Stomach (tissue), 9 donors: Measurements from ENCODE around the gene NFATC2. TPM values are rescaled to one million over a fixed set of nuclear protein-coding genes. Genes with fewer than 3 reads are reported as not detected.

Experiments used
- DNase-seq, 2 donors: peaks; one replicate each; pipeline versions ENCODE4 v3.0.0 to v3.0.0-alpha.2; 2013 to 2019
- H3K27ac ChIP-seq, 5 donors: fragments of 200-600 bp in 4 of 5; sonication (generic) in 4 of 5; one replicate each; pipeline ENCODE4 v1.5.1; 2013 to 2019; ENCODE audit warnings: mild to moderate bottlenecking in 1 of 5, moderate library complexity in 1 of 5
- H3K27me3 ChIP-seq, 3 donors: fragments of 200-600 bp; sonication (generic); one replicate each; pipeline ENCODE4 v1.5.1; 2017 to 2019; ENCODE audit warnings: mixed run types in 1 of 3
- H3K36me3 ChIP-seq, 4 donors: fragments of 200-600 bp; sonication (generic); 1 replicate in 3 of 4; 2 replicates in 1 of 4; pipeline ENCODE4 v1.5.1; 2016 to 2019
- H3K4me1 ChIP-seq, 4 donors: fragments of 200-600 bp; sonication (generic); one replicate each; pipeline ENCODE4 v1.5.1; 2016 to 2019
- H3K4me3 ChIP-seq, 4 donors: fragments of 200-600 bp; sonication (generic) in 3 of 4; one replicate each; pipeline ENCODE4 v1.5.1; 2016 to 2019; ENCODE audit warnings: mild to moderate bottlenecking in 1 of 4
- H3K9me3 ChIP-seq, 4 donors: fragments of 200-600 bp; sonication (generic); one replicate each; pipeline ENCODE4 v1.5.1; 2016 to 2019
- CTCF ChIP-seq, 7 experiments: fragments of 450-650 bp in 4 of 7; fragments of 200-600 bp in 3 of 7; sonication (generic) in 3 of 7; IDR thresholded peaks; one replicate each; pipeline ENCODE4 v1.5.1; 2016 to 2019; ENCODE audit warnings: antibody characterized with exemption in 7 of 7, control low read depth in 2 of 7, mild to moderate bottlenecking in 1 of 7
- EP300 ChIP-seq: sonication (generic); formaldehyde crosslinking; IDR thresholded peaks from one replicate; pipeline ENCODE4 v1.6.1; 2017; ENCODE audit warnings: antibody characterized with exemption
- POLR2A ChIP-seq, 4 donors: fragments of 450-650 bp; IDR thresholded peaks; one replicate each; pipeline ENCODE4 v1.6.1; 2016; ENCODE audit warnings: antibody characterized with exemption in 4 of 4, control low read depth in 2 of 4, mild to moderate bottlenecking in 1 of 4, moderate library complexity in 1 of 4
- POLR2AphosphoS5 ChIP-seq, 3 donors: sonication (generic); formaldehyde crosslinking; IDR thresholded peaks; one replicate each; pipeline ENCODE4 v1.6.1; 2016; ENCODE audit warnings: antibody characterized with exemption in 3 of 3
- WGBS, 5 donors: extraction: QIAGEN DNeasy Blood & Tissue Kit in 3 of 5; methylation state at CpG; one replicate each; pipeline versions ENCODE4 v1.1.5 to v1.1.7; 2013 to 2018; 5-methylcytosine and 5-hydroxymethylcytosine counted together
- intact Hi-C: fragments of 100-400 bp; cut with DNase I; formaldehyde crosslinking; loops from one replicate; pipeline ENCODE4 v1.15.1; 2023; ENCODE audit warnings: low total_unique reads
- polyA plus RNA-seq, 3 donors: library from polyadenylated mRNA; stranded (reverse); fragments of 200-250 nt; gene quantifications; one replicate each; pipeline ENCODE4 v1.2.3, GENCODE V29; 2013
- total RNA-seq, 5 donors: library from RNA; depleted of rRNA; stranded (reverse); fragments of >200 nt; gene quantifications; one replicate each; pipeline versions ENCODE4 v1.1.0 to v1.2.3, GENCODE V29; 2014 to 2016
- donor health status: healthy with polysubstance abuse.
- donor health status: Bipolar disorder and iron deficiency.
- donor health status: healthy.

Gene NFATC2
- total and polyA plus RNA-seq, 8 donors, result 1.4 to 31.9 (median 8.6) TPM

- Histone ChIP-seq H3K27me3 (peaks cover 0 to 7% (median 4%) of the 10 kb centered on the region in 3 donors), H3K9me3 (no peaks in the 10 kb centered on the region), H3K4me3 (no peak overlapping the region), H3K4me1 (peaks cover 3 to 6% (median 4%) of the 10 kb centered on the region in 4 donors), H3K27ac (no peak overlapping the region), H3K36me3 (no peaks in the 10 kb centered on the region)
- intact Hi-C loops, result no loop called here
- no peak for DNase-seq
- 82 to 97% (median 91%) methylated on average over 7 of the region's 7 CpGs for WGBS, 5 donors
- TF ChIP-seq POLR2A (IDR thresholded peaks at IDR 0.05) (no peak), CTCF (IDR thresholded peaks at IDR 0.05) (no peak), EP300 (no peak), POLR2AphosphoS5 (IDR thresholded peaks at IDR 0.05) (no peak)
Observed at GRCh38 chr20:51547951-51548350, 5.4 kb upstream of the NFATC2 start.

GRCh38 chr20:51545515-51545914 is 3.0 kb upstream of the NFATC2 start:
- Histone ChIP-seq H3K4me1 (peaks cover 16 to 29% (median 26%) of the 10 kb centered on the region in 4 donors), H3K9me3 (no peaks in the 10 kb centered on the region), H3K36me3 (no peaks in the 10 kb centered on the region), H3K27ac (no peak overlapping the region), H3K4me3 (no peak overlapping the region), H3K27me3 (peaks cover 0 to 19% (median 6%) of the 10 kb centered on the region in 3 donors)
- DNase-seq, result no peak
- intact Hi-C loops, result no loop called here
- TF ChIP-seq EP300 (no peak), POLR2A (IDR thresholded peaks at IDR 0.05) (no peak), POLR2AphosphoS5 (IDR thresholded peaks at IDR 0.05) (no peak), CTCF (IDR thresholded peaks at IDR 0.05) (no peak)
- 86 to 94% (median 92%) methylated on average over 2 of the region's 2 CpGs for WGBS, 5 donors

- no peaks in the 10 kb centered on the region for H3K9me3 ChIP-seq
- no peak overlapping the region for H3K4me3 ChIP-seq
- 41 to 66% (median 58%) methylated on average over 7 of the region's 7 CpGs for WGBS, 5 donors
- peaks cover 16 to 43% (median 40%) of the 10 kb centered on the region in 4 donors for H3K4me1 ChIP-seq
- no peak for TF ChIP-seq POLR2AphosphoS5 (IDR thresholded peaks at IDR 0.05)
- no peak for TF ChIP-seq POLR2A (IDR thresholded peaks at IDR 0.05)
- TF ChIP-seq CTCF (IDR thresholded peaks at IDR 0.05), result no peak
- no peak for TF ChIP-seq EP300
- no peaks in the 10 kb centered on the region for H3K36me3 ChIP-seq
- H3K27me3 ChIP-seq, result peaks cover 0 to 19% (median 6%) of the 10 kb centered on the region in 3 donors
- intact Hi-C loops, result no loop called here
- H3K27ac ChIP-seq, result peak overlapping the region in 1 of 5 donors; percentile 95
- no peak for DNase-seq
Observed at GRCh38 chr20:51543422-51543788, 886 bp upstream of the NFATC2 start.

- H3K4me1 ChIP-seq, result peaks cover 16 to 48% (median 43%) of the 10 kb centered on the region in 4 donors
- H3K9me3 ChIP-seq, result no peaks in the 10 kb centered on the region
- peaks cover 0 to 19% (median 6%) of the 10 kb centered on the region in 3 donors for H3K27me3 ChIP-seq
- intact Hi-C loops, result no loop called here
- 3 to 23% (median 8%) methylated on average over 5 to 29 of the region's 29 CpGs for WGBS, 5 donors
- no peaks in the 10 kb centered on the region for H3K36me3 ChIP-seq
- H3K4me3 ChIP-seq, result peak overlapping the region; percentile 56 to 76 (median 64)
- peak; percentile 33 to 72 for DNase-seq
- peak overlapping the region; percentile 85 to 95 (median 91) for H3K27ac ChIP-seq
- TF ChIP-seq POLR2AphosphoS5 (IDR thresholded peaks at IDR 0.05) (no peak), CTCF (IDR thresholded peaks at IDR 0.05) (peak in 1 of 7 experiments; percentile 22)
Observed at GRCh38 chr20:51542033-51542570, 417 bp downstream of the NFATC2 start.
